Measurements from ENCODE around the gene CDH6. TPM values are rescaled to one million over a fixed set of nuclear protein-coding genes. Genes with fewer than 3 reads are reported as not detected.

The CDH6 gene
- total and polyA plus RNA-seq, 2 of the 4 experiments (the other 2 are of a cell fraction): 72.2 to 232 TPM

DNA sequence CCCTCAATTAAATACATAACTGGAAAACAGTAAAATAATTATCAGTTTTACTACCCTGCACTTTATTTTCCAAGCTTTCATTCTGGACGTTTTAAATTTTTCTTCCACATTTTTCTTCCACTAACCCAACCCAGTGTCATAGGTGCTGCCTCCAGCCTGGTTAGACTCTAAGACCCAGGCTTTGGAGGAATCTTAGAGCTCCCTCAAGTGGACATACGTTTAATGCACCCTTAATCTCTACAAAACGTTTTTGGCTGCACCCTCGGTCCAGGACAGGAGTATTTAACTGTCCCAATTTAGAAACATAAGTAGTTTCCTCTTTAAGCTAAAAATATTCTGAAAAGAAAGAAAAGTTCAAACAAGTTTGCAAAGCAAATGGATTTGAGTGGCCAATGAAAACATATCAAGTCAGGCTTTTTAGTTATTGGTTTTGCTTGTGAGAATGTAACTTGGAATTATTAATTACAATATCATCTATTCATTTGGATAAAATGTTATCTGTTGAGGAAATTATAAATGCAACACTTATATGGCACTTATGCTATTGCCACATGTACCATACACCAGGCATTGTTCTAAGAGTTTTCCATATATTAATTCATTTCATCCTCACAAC lies 38.9 kb downstream of the CDH6 start:
- Histone ChIP-seq H3K36me3 (ENCODE audit: control insufficient read depth, insufficient read depth, low read length) (peaks cover 2% of the 10 kb centered on the region; the same call in 1 of the 2 replicates), H2BK15ac (ENCODE audit: low read depth, low read length) (no peak overlapping the region), H4K8ac (ENCODE audit: low read depth in 2 of 2, low read length in 2 of 2) (no peak overlapping the region), H3K79me1 (ENCODE audit: low read depth in 1 of 2, low read length in 2 of 2) (peaks cover 13 to 42% of the 10 kb centered on the region in 2 experiments), H4K20me1 (ENCODE audit: insufficient read depth, low read length) (no peaks in the 10 kb centered on the region), H2AK5ac (ENCODE audit: low read depth, low read length) (no peak overlapping the region), H3K27me3 (ENCODE audit: control insufficient read depth, insufficient read depth, low read length) (no peaks in the 10 kb centered on the region), H3K4ac (ENCODE audit: low read depth, low read length) (no peak overlapping the region), H3K9me1 (ENCODE audit: insufficient read depth, low read length) (peaks cover 3% of the 10 kb centered on the region; the same call in 1 of the 2 replicates), H3K14ac (replicated peaks; ENCODE audit: low read depth, low read length) (no peak overlapping the region), H3K4me2 (ENCODE audit: low read depth, low read length) (no peak overlapping the region), H3K27ac (ENCODE audit: insufficient read depth, low read length) (no peak overlapping the region), H3K18ac (ENCODE audit: low read depth, low read length) (no peak overlapping the region), H3K9ac (ENCODE audit: low read depth, low read length) (no peak overlapping the region), H3K4me1 (ENCODE audit: control insufficient read depth, insufficient read depth, low read length) (peaks cover 4% of the 10 kb centered on the region; the same call in 1 of the 2 replicates), H2AK9ac (replicated peaks; ENCODE audit: low read depth, low read length, poor library complexity) (no peak overlapping the region), H4K5ac (ENCODE audit: low read depth, low read length) (no peak overlapping the region), H3K56ac (ENCODE audit: extremely low read depth, insufficient read depth, low read length) (no peak overlapping the region), H3K9me3 (ENCODE audit: control insufficient read depth, insufficient read depth, low read length) (no peaks in the 10 kb centered on the region), H4K91ac (ENCODE audit: insufficient read depth, low read depth, low read length) (no peak overlapping the region), H2BK5ac (ENCODE audit: low read depth, low read length, poor library complexity, severe bottlenecking) (peak overlapping the region; percentile 18), H2BK120ac (ENCODE audit: low read depth, low read length) (no peak overlapping the region), H2AFZ (replicated peaks; ENCODE audit: low read length, poor library complexity) (no peak overlapping the region), H3K4me3 (ENCODE audit: insufficient read depth, low read depth, low read length) (no peak overlapping the region), H2BK20ac (ENCODE audit: low read depth, low read length) (no peak overlapping the region), H3K23ac (ENCODE audit: low read depth, low read length) (no peak overlapping the region)
- TF ChIP-seq SMC3 (IDR thresholded peaks at IDR 0.05; ENCODE audit: low read depth, low read length) (peak; percentile 90), RFX5 (IDR thresholded peaks at IDR 0.05; ENCODE audit: low read depth, low read length) (no peak), CHD1 (IDR thresholded peaks at IDR 0.05; ENCODE audit: low read depth, low read length) (no peak), RCOR1 (IDR thresholded peaks at IDR 0.05; ENCODE audit: insufficient replicate concordance, low read length) (no peak), RAD21 (IDR thresholded peaks at IDR 0.05; ENCODE audit: low read length) (peak; percentile 95), NFE2L2 (IDR thresholded peaks at IDR 0.05; ENCODE audit: low read depth, low read length) (no peak)
- TF ChIP-seq, protein P1, sequence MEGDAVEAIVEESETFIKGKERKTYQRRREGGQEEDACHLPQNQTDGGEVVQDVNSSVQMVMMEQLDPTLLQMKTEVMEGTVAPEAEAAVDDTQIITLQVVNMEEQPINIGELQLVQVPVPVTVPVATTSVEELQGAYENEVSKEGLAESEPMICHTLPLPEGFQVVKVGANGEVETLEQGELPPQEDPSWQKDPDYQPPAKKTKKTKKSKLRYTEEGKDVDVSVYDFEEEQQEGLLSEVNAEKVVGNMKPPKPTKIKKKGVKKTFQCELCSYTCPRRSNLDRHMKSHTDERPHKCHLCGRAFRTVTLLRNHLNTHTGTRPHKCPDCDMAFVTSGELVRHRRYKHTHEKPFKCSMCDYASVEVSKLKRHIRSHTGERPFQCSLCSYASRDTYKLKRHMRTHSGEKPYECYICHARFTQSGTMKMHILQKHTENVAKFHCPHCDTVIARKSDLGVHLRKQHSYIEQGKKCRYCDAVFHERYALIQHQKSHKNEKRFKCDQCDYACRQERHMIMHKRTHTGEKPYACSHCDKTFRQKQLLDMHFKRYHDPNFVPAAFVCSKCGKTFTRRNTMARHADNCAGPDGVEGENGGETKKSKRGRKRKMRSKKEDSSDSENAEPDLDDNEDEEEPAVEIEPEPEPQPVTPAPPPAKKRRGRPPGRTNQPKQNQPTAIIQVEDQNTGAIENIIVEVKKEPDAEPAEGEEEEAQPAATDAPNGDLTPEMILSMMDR (conservative IDR thresholded peaks at IDR 0.05; ENCODE audit: low read depth, low read length): peak; percentile 92
- TF ChIP-seq, protein P2, sequence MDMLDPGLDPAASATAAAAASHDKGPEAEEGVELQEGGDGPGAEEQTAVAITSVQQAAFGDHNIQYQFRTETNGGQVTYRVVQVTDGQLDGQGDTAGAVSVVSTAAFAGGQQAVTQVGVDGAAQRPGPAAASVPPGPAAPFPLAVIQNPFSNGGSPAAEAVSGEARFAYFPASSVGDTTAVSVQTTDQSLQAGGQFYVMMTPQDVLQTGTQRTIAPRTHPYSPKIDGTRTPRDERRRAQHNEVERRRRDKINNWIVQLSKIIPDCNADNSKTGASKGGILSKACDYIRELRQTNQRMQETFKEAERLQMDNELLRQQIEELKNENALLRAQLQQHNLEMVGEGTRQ (IDR thresholded peaks at IDR 0.05; ENCODE audit: low read depth, low read length): no peak
- in situ Hi-C loops (cut with MboI; ENCODE audit: low sequenced_read_pairs): no loop called here
- no TSS peak for BruUV-seq (replicated peaks)
- no CpG with 5 or more reads among the region's 4 CpGs for WGBS, 2 experiments (ENCODE audit: extremely low coverage in 2 of 2, insufficient read length in 1 of 2)
- CTCF ChIA-PET: interaction anchor here (0.6 to 2.1 kb wide), 24 partner anchors 8 to 1609 kb away, joined by 3 to 11 read pairs (median 4); no protein-coding TSS in a partner anchor
- intact Hi-C loops (cut with micrococcal nuclease): loop anchor here (1.0 to 10.0 kb wide), 4 partner anchors 35 to 831 kb away; no protein-coding TSS in a partner anchor
- dilution Hi-C loops (cut with HindIII; ENCODE audit: low sequenced_read_pairs, unreplicated experiment): no loop called here
- peak; percentile 90 for ATAC-seq (ENCODE audit: low read depth)
- DNase-seq: peak; percentile 74
- POLR2A ChIA-PET (ENCODE audit: unreplicated experiment): no interaction called here

All from IMR-90 (cell line).